Left cardiac atrium (tissue), 4 donors: ENCODE measurements around the gene IL27RA. TPM values are rescaled to one million over a fixed set of nuclear protein-coding genes. Genes with fewer than 3 reads are reported as not detected.

Experiments
- ATAC-seq, 2 donors: fragments of 200-7000 bp; cut with Tn5 transposase; one replicate each; pipeline ENCODE4 v1.9.1; 2020; ENCODE audit warnings: mild to moderate bottlenecking in 2 of 2, moderate library complexity in 2 of 2
- DNase-seq: peaks from one replicate; pipeline ENCODE4 v3.0.0-alpha.2; 2020
- intact Hi-C, 2 donors: fragments of 100-400 bp; cut with DNase I; formaldehyde crosslinking; loops; one replicate each; pipeline versions ENCODE4 v1.14.1 to v1.15.1; 2022 to 2023
- total RNA-seq, 2 donors: library from RNA; stranded (reverse); fragmentation: NEBNext Ultra II Directional; extraction: Animal tissue kit (Norgen Biotek cat#: 25700); gene quantifications; one replicate each; pipeline ENCODE4 v1.2.1, GENCODE V29; 2021
- donor health status: DM: no; HTN: yes; CAD: no.
- donor health status: DM: no; HTN: yes; CAD: no; lungs with severe emphysema.
- donor health status: DM: yes; HTN: yes; CAD: no.
- donor health status: Dilated cardiomyopathy.

The IL27RA gene
- total RNA-seq, 2 donors from 2014 or later: 4.7 to 6.2 TPM

DNA sequence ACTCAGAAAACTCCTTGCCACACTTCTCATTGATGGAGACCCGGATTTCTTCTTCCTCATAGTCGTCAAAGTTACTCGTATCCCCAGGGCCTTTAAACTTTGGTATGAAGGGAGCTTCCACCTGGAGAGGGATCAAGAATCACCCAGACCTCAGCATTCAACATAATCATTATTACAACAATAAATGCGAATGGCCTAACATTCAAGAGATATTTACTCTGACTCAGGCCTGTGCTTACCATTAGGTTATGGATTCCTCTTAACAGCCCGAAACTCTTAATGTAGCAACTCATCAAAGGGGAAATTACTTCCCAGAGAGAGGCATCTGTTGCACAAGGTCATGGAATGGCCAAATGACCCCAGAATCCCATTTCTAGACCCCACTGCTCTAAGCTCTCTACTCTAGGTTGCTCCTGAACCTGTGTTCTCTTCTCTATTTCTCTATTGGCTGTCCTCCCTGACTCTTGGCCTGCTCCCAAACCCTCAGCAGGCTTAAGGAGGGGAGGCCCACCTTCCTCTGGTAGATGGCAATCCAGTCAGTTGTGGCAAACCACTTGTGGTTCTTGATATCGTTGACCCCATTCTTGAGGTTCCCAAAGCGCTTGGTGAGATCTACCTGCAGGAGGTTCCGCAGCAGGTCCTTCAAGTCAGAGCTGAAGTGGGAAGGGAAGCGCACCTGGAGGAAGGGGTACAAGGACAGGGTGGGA is 61.7 kb downstream of the IL27RA start:
- no peak for DNase-seq
- ATAC-seq: no peak
- intact Hi-C loops: loop anchor here in 1 of 2 donors (2.0 kb wide), 1 partner anchor 14 kb away; no protein-coding TSS in a partner anchor

DNA sequence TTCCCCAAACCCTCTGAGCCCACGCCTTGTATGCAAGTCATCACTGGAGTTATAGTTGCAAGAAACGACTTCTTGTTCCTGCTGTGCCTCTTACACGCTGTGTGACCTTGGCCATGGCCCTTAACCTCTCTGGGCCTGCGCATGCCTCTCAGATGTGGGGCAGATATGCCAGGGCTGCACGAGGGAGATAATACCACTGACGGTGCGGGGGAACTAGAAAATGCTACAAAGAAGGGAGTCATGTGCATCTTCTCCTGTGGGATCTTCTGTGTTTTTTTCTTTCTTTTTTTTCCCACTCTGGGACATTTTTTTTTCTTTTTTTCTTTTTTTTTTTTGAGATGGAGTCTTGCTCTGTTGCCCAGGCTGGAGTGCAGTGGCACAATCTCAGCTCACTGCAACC is 63.3 kb downstream of the IL27RA start:
- intact Hi-C loops: no loop called here
- DNase-seq (no peak), ATAC-seq (no peak)

DNA sequence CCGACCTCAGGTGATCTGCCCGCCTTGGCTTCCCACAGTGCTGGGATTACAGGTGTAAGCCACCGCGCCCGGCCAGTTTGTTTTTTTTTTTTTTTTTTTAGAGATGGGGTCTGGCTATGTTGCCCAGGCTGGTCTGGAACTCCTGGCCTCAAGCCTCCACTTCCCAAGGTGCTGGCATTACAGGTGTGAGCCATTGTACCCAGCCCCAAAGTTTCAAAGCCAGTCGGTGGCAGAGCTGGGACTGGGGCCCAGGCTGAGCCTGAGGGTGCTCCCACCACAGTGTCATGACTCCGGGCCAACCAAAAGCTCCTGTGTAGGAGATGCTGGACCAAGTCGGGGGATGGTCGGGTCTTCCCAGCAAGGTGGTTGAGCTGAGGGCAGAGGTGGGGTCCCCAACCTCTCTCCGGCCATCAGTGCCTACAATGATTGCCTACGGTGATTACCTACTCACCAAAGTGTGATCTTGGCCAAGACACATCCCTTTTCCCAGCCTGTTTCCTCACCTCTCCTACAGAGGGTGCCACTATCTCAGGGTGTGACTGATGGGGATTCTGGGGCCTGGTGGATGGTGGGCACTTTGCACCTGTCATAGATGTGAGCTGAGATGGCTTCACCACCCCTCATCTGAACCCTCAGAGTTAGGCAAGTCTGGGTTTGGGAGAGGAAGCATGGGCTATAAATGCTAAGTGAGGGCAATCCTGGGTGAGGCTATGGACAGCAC is 64.9 kb downstream of the IL27RA start:
- intact Hi-C loops: no loop called here
- ATAC-seq (no peak), DNase-seq (no peak)

DNA sequence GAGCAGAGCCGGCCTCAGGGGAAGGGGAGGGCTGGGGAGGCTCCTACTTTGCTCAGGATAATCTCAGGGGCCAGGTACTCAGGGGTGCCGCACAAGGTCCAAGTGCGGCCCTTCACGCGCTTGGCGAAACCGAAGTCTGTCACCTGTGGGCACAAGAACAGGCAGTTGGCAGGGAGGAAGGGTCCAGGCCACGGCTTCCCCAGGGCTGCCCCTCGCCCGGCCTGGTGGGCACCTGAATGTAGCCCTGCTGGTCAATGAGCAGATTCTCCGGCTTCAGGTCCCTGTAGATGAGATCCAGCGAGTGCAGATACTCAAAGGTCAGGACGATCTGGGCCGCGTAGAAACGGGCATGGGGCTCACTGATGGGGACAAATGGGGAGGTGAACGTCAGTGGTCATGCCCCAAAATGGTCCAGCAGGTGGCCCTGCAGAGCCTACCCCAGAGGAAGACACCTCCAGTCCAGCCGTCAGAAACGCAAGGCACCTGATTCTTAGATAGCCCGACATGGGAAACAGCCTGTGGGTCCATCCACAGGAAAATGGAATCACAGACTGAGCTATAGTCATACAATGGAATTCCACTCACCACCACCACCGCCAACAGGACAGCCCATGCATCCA is 66.1 kb downstream of the IL27RA start:
- intact Hi-C loops: no loop called here
- peak in 1 of 2 donors; percentile 10 for ATAC-seq

DNA sequence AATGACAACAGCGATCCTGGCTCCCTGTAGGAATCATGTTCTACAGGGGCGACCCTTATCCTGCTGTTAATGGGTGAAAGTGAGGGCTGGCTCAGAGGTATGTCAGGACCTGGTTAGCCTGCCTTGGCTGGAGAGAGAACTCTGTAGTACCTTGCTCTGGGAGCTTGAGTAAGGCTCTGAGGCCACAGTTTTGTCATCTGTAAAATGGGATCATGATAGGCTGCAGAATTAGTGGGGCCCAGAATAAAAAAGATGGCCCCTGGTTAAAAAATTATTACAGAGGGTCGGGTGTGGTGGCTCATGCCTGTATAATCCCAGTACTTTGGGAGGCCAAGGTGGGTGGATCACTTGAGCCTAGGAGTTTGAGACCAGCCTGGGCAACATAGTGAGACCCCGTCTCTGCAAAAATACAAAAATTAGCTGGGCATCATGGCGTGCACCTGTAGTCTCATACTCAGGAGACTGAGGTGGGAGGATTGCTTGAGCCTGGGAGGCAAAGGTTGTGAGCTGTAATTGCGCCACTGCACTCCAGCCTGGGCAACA is 69.5 kb downstream of the IL27RA start:
- DNase-seq (no peak), ATAC-seq (no peak)
- intact Hi-C loops: no loop called here

More for the DNA sequence above, 66.1 kb downstream of the IL27RA start:
- DNase-seq: no peak

DNA sequence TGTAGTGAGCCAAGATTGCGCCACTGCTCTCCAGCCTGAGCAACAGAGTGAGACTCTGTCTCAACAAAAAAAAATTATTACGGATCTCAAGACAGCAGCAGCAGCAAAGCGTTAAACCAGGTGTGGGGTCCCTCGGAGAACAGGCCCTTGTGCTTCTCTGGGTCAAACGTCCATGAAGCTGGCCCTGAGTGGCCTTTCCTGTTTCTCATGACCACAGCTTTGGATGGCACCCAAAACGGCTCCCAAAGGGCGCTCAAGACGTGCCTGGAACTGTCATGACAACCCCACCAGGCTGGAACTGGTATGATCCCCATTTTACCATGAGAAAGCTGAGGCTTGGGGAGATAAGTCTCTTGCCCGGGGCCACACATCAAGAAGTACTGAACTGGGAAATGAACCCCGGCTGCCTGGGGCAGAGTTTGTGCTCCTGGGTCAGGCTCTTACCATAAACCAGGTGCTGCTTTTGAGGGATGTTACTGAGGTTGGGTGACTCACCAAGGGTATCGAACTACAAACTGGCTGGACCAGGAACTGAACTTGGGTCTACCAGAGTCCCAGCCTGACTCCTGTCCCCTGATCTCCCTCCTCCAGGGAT is 70.6 kb downstream of the IL27RA start:
- intact Hi-C loops: no loop called here
- no peak for DNase-seq
- peak in 1 of 2 donors; percentile 18 for ATAC-seq

DNA sequence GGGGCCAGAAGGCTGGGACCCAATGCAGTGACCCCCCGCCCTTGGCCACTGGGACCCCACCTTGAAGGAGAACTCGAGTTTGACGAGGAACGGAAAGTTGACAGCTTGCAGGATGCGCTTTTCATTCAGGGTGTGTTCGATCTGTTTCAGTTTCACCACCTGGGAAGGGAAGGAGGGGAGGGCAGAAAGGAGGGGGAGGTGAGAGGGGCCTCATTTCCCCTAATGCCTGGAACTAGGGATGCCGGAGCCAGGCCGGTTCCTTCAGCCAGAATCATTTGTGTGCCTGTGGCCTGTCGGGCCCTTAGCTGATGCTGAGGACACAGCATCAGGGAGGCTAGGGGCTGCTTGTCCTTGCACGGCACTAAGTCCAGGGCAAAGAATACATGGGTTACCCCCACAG is 71.2 kb downstream of the IL27RA start:
- intact Hi-C loops: no loop called here
- no peak for ATAC-seq
- DNase-seq: no peak

Other genes starting within 250 kb of the IL27RA start
- 1 to 10 TPM; 3.4 to 7.3 TPM for gene ZSWIM4, start 236.3 kb upstream of the IL27RA start, total RNA-seq
- 1 to 10 TPM; 1.0 to 1.2 TPM for gene NANOS3, start 154.6 kb upstream of the IL27RA start, total RNA-seq
- gene BRME1, start 125.6 kb upstream of the IL27RA start, total RNA-seq: 1 to 10 TPM in 1 of 2 donors, under 1 TPM in 1; 0.62 to 1.1 TPM
- 10 to 100 TPM; 19.4 to 20.5 TPM for gene CC2D1A, start 125.6 kb upstream of the IL27RA start, total RNA-seq
- gene PODNL1, start 93.3 kb upstream of the IL27RA start, total RNA-seq: 1 to 10 TPM; 1.1 to 1.4 TPM
- gene DCAF15, start 79.3 kb upstream of the IL27RA start, total RNA-seq: 10 to 100 TPM; 17.1 to 19.2 TPM
- 10 to 100 TPM; 11.0 to 12.3 TPM for gene RFX1, start 25.4 kb upstream of the IL27RA start, total RNA-seq
- gene RLN3, start 3.6 kb upstream of the IL27RA start, total RNA-seq: not detected
- under 1 TPM; 0.50 to 0.88 TPM for gene PALM3, start 30.3 kb downstream of the IL27RA start, total RNA-seq
- 1 to 10 TPM; 4.6 to 5.7 TPM for gene MISP3, start 41.0 kb downstream of the IL27RA start, total RNA-seq
- gene C19orf67, start 54.0 kb downstream of the IL27RA start, total RNA-seq: not detected
- gene SAMD1, start 59.0 kb downstream of the IL27RA start, total RNA-seq: 10 to 100 TPM; 33.4 to 39.1 TPM
- gene PRKACA, start 86.0 kb downstream of the IL27RA start, total RNA-seq: 100 to 1,000 TPM; 348 to 418 TPM
- 1 to 10 TPM in 1 of 2 donors, under 1 TPM in 1; 0.92 to 3.0 TPM for gene ASF1B, start 104.8 kb downstream of the IL27RA start, total RNA-seq
- gene ADGRL1, start 174.4 kb downstream of the IL27RA start, total RNA-seq: 10 to 100 TPM; 23.9 to 26.1 TPM